Activated CD4-positive, alpha-beta T cell treated with anti-CD3 and anti-CD28 coated beads, Interleukin-2, amount 10 ng/mL, durations not matched to agents 7 days and 5 days (primary cell): Measurements from ENCODE around the gene CDH13. TPM values are rescaled to one million over a fixed set of nuclear protein-coding genes. Genes with fewer than 3 reads are reported as not detected.

Experiments used
- CTCF ChIA-PET: fragments of 350-600 bp; sonication (Branson Sonifier 250); formaldehyde crosslinking; loops from one replicate; lab custom pipeline; 2021; ENCODE audit warnings: antibody characterized with exemption; lab: Charles Lee
- POLR2A ChIA-PET: fragments of 350-600 bp; sonication (Branson Sonifier 250); formaldehyde crosslinking; loops from one replicate; lab custom pipeline; 2021; ENCODE audit warnings: antibody characterized with exemption; lab: Charles Lee
- DNase-seq: peaks from one replicate; pipeline ENCODE4 v3.0.0-alpha.2; 2020
- H3K27ac Mint-ChIP-seq: one replicate; pipeline ENCODE4 v1.8.0; 2021; ENCODE audit warnings: mild to moderate bottlenecking, moderate library complexity, mixed read lengths
- H3K27me3 Mint-ChIP-seq: one replicate; pipeline ENCODE4 v1.8.0; 2021; ENCODE audit warnings: mixed read lengths
- H3K36me3 Mint-ChIP-seq: one replicate; pipeline ENCODE4 v1.8.0; 2021; ENCODE audit warnings: low read depth, mixed read lengths
- H3K4me1 Mint-ChIP-seq: one replicate; pipeline ENCODE4 v1.8.0; 2021; ENCODE audit warnings: mixed read lengths
- H3K4me3 Mint-ChIP-seq: one replicate; pipeline ENCODE4 v1.8.0; 2021; ENCODE audit warnings: mild to moderate bottlenecking, moderate library complexity, mixed read lengths
- H3K9me3 Mint-ChIP-seq: one replicate; pipeline ENCODE4 v1.8.0; 2021; ENCODE audit warnings: mixed read lengths
- total RNA-seq, 2 experiments: library from RNA; stranded (reverse); gene quantifications; one replicate each; pipeline ENCODE4 v1.2.3, GENCODE V29; 2021

CDH13 gene
- total RNA-seq, 2 experiments from 2014 or later: not detected

DNA sequence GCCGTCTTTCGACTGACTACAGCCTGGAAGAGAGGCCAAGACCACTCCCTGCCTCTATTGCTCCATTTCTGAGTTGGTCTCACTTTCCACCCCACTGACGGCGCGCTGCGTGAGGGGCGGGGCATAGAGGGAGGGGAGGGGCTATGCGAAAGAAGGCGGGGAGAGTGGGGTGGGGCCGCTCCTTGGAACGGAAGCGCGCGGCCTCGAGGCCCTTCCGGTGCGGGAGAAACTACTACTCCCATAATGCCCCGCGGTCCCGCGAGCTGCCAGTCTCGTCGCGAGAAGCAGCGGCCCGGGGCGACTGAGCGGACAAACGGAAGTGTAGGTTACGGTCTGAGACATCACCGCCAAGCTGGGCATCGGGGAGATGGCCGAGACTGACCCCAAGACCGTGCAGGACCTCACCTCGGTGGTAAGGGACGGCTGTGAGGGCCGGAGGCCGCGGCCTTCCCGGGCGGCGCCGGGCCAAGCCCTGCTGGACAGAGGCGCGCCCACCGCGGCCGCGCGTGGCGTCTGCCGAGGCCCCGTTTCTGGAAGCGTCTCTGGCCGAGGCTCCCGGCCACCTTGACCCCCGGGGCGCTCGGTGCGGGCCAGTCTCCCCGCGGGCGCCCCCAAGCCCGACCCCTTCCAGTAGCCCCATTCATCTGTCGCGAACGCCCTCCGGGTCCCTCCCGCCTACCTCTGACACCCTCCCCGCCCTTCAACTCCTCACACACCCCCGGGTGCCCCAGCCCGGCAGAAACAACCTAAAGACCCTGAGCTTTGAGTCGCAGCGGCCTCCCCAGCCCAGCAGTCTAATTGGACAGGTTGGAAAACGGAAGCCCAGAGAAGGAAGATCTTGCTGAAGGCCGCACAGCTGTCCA is 1181.2 kb downstream of the CDH13 start, which contains the start of gene HSBP1:
HSBP1 (plus strand) TSS at position 269 of the 863 bp plus-strand sequence; CDS start at position 368, 99 bp downstream.
- Mint-ChIP-seq H3K27ac (peak within 1 kb of the TSS; percentile 95), H3K9me3 (no peaks in the 10 kb centered on the region), H3K27me3 (peaks cover 3% of the 10 kb centered on the region), H3K4me1 (peaks cover 42% of the 10 kb centered on the region), H3K4me3 (peak within 1 kb of the TSS; percentile 99), H3K36me3 (peaks cover 39% of the 10 kb centered on the region)
- ChIA-PET POLR2A (no interaction called here), CTCF (interaction anchor here (0.6 to 1.9 kb wide), 2 partner anchors 34 to 379 kb away, joined by 4 to 5 read pairs; partner anchors contain the start of gene TAF1C)
- peak; percentile 95 for DNase-seq

DNA sequence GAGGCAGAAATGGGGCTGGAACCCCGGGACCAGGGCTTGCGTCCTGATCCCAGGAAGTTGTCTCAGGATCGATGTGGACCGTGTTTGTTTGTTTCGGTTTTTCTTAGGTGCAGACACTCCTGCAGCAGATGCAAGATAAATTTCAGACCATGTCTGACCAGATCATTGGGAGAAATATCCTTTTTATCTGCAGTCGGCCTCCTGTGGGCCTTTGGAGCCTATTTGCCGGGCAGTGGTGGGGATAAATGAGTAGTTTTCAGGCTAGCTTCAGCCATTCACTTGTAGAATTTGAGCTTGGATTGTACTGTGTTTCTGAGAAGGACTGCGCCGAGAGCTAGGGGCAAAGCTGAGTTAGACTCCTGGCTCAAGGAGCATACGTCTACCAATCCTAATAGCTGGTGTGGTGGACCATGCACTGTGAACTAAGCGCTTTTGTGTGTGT is 1181.8 kb downstream of the CDH13 start:
- Mint-ChIP-seq H3K27me3 (peaks cover 2% of the 10 kb centered on the region), H3K4me3 (peak overlapping the region; percentile 99), H3K36me3 (peaks cover 42% of the 10 kb centered on the region), H3K9me3 (no peaks in the 10 kb centered on the region), H3K27ac (peak overlapping the region; percentile 95), H3K4me1 (peaks cover 43% of the 10 kb centered on the region)
- CTCF ChIA-PET: interaction anchor here (1.9 kb wide), 1 partner anchor 378 kb away, joined by 5 read pairs; the partner anchor contains the start of gene TAF1C
- DNase-seq: no peak
- POLR2A ChIA-PET: no interaction called here

DNA sequence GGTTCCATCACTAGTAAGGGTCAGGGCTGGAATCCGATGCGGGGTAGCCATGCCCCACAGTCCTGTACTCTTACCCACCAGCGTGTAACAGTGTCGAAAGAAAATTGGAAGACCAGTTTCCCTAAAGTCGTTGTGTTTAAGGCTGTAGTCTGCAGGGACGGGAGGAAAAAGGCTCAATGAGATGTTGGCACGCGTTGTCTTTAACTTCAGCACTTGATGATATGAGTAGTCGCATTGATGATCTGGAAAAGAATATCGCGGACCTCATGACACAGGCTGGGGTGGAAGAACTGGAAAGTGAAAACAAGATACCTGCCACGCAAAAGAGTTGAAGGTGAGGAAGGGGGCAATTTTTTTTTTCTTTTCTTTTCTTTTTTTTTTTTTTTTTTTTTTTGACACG is 1182.3 kb downstream of the CDH13 start:
- ChIA-PET POLR2A (no interaction called here), CTCF (interaction anchor here (0.8 kb wide), 1 partner anchor 8 kb away, joined by 3 read pairs; no protein-coding TSS in a partner anchor)
- Mint-ChIP-seq H3K27ac (peak overlapping the region; percentile 95), H3K4me1 (peaks cover 43% of the 10 kb centered on the region), H3K9me3 (no peaks in the 10 kb centered on the region), H3K36me3 (peaks cover 42% of the 10 kb centered on the region), H3K4me3 (peak overlapping the region; percentile 99), H3K27me3 (peaks cover 2% of the 10 kb centered on the region)
- DNase-seq: no peak

DNA sequence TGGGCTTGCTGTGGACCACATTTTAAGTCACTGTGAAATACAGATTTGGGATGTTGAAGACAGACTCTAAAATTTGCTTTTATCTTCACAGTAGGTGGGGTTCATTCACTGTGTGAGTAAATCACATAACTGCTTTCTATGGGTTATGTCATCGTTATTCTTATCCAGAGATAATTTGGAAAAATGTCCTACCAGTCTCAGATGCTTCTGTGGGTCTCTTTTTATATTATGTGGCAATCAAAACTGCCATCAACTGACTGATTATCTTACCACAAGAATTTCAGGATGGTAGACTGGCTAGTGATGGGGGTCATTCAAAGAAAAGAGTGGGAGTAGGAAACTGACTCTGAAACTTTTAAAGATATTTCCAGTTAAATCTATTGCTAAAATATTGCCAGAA is 1184.1 kb downstream of the CDH13 start:
- Mint-ChIP-seq H3K27ac (no peak overlapping the region), H3K27me3 (no peaks in the 10 kb centered on the region), H3K4me3 (no peak overlapping the region), H3K9me3 (no peaks in the 10 kb centered on the region), H3K36me3 (peaks cover 42% of the 10 kb centered on the region), H3K4me1 (peaks cover 43% of the 10 kb centered on the region)
- CTCF ChIA-PET: no interaction called here
- POLR2A ChIA-PET: no interaction called here
- no peak for DNase-seq

DNA sequence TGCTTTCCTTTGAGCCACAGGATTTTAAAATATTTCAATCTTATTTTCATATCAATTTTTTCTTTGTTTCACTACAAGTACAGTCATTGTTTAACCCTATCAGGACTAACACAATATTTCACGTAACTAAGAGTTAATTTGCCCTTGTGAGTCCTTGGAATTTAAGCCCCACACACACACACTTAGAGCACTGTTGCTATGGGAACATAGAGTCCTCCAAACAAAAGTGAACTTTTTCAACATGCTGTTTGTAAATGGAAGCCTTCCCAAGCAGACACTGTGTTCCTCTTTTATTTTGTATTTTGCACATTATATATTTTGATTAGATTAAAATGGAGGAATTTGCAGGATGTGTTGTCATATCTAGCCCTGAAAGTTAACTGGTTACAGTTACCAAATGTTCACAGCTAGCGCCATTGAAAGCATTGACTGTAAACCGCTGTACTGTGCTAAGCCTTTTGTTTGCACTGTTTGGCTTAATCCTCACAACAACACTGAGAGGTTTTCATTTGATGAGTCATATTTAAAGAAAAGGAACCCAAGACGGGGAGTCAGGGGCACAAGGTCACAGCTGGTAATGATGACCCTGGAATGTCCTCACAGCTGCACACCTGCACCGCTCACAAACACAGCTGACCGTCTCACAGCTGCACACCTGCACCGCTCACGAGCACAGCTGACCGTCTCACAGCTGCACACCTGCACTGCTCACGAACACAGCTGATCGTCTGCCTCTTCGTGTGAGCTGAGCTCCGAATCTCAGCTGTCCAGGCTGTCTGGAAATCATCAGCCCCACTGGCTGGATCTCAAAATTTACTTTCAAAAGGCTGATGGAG is 1187.3 kb downstream of the CDH13 start:
- no peaks in the 10 kb centered on the region for H3K27me3 Mint-ChIP-seq
- no peak overlapping the region for H3K4me3 Mint-ChIP-seq
- no peak overlapping the region for H3K27ac Mint-ChIP-seq
- CTCF ChIA-PET: interaction anchor here (0.9 to 1.3 kb wide), 2 partner anchors 10 to 12 kb away, joined by 3 read pairs; no protein-coding TSS in a partner anchor
- peaks cover 30% of the 10 kb centered on the region for H3K36me3 Mint-ChIP-seq
- POLR2A ChIA-PET: no interaction called here
- no peaks in the 10 kb centered on the region for H3K9me3 Mint-ChIP-seq
- H3K4me1 Mint-ChIP-seq: peaks cover 22% of the 10 kb centered on the region
- DNase-seq: no peak

DNA sequence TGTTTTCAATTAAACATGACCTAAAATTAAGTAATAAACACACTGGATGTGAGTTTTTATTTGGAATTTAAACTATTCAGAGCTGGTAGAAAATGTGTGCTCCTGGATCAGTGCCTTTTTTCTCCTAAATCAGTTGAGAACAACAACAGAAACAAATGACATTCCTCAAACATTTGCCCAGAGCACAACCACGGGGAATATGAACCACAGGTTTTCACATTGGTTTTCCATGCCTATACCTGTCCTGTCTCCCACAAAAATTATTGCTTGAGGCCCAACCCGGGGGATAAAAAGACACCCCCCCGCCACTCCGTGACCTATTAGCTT is 1187.9 kb downstream of the CDH13 start:
- ChIA-PET POLR2A (no interaction called here), CTCF (interaction anchor here (0.9 kb wide), 1 partner anchor 12 kb away, joined by 3 read pairs; no protein-coding TSS in a partner anchor)
- Mint-ChIP-seq H3K9me3 (no peaks in the 10 kb centered on the region), H3K27me3 (no peaks in the 10 kb centered on the region), H3K4me1 (peaks cover 17% of the 10 kb centered on the region), H3K4me3 (no peak overlapping the region), H3K36me3 (peaks cover 27% of the 10 kb centered on the region), H3K27ac (no peak overlapping the region)
- no peak for DNase-seq

DNA sequence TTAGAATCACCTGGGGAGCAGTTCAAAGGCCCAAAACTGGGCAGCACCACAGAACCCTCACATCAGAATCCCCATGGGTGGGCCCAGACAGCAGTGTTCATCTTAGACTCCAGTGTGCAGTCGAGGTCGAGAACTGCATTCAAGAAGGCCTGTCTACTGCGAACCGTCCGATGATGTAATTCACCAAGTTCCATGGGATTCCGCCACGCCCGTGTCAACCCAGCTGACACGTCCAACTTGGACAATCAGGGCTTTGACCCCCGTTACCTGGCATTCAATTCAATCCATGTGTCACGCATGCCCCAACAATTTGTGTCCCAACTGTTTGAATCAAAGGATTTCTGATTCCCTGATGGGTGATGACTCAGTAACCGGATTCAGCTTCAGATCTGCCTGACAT is 1190.3 kb downstream of the CDH13 start:
- Mint-ChIP-seq H3K27ac (no peak overlapping the region), H3K4me1 (peaks cover 6% of the 10 kb centered on the region), H3K36me3 (peaks cover 11% of the 10 kb centered on the region), H3K27me3 (no peaks in the 10 kb centered on the region), H3K4me3 (no peak overlapping the region), H3K9me3 (no peaks in the 10 kb centered on the region)
- ChIA-PET CTCF (no interaction called here), POLR2A (no interaction called here)
- no peak for DNase-seq

DNA sequence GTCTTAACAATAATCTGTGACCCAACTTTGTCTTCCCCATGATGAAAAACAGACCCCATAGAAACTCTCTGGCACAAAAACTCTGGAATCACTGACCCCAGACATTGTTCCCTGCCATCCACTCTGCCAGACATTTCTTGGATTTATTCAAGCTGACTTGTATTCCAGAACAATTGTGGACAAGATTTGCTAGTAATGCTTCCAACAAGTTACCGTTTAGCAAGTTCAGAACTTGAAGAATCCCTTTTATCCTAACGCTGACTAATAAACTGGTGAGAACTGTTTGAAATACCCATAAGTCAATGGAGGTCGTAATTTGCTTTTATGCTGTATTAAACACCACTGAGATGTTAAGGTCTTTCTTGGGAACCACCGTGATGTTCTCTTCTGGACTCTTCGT is 1191.5 kb downstream of the CDH13 start:
- Mint-ChIP-seq H3K4me1 (no peaks in the 10 kb centered on the region), H3K4me3 (no peak overlapping the region), H3K27me3 (no peaks in the 10 kb centered on the region), H3K27ac (no peak overlapping the region), H3K36me3 (no peaks in the 10 kb centered on the region), H3K9me3 (no peaks in the 10 kb centered on the region)
- CTCF ChIA-PET: no interaction called here
- POLR2A ChIA-PET: no interaction called here
- DNase-seq: no peak

DNA sequence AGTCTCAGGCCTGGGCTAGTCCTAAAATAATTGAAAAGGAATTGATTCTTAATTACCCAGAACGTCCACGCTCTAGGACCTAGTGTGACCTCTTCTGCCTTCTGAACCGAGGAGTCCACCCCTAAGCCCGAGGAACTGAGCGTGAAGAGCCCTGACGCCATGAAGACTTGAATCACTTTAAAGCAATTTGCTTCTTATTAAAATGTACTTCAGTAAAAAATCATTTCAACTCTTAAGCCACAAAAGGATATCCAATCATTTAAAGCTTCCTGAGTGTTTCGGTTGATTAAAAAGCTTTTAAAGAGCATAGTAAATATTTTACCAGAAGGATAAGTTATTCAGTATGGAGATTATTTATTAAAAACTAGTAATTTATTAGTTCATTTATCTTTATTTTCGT is 1192.6 kb downstream of the CDH13 start:
- Mint-ChIP-seq H3K36me3 (no peaks in the 10 kb centered on the region), H3K27ac (no peak overlapping the region), H3K4me3 (no peak overlapping the region), H3K27me3 (no peaks in the 10 kb centered on the region), H3K4me1 (no peaks in the 10 kb centered on the region), H3K9me3 (no peaks in the 10 kb centered on the region)
- no peak for DNase-seq
- CTCF ChIA-PET: interaction anchor here (1.2 kb wide), 1 partner anchor 14 kb away, joined by 3 read pairs; no protein-coding TSS in a partner anchor
- POLR2A ChIA-PET: no interaction called here

DNA sequence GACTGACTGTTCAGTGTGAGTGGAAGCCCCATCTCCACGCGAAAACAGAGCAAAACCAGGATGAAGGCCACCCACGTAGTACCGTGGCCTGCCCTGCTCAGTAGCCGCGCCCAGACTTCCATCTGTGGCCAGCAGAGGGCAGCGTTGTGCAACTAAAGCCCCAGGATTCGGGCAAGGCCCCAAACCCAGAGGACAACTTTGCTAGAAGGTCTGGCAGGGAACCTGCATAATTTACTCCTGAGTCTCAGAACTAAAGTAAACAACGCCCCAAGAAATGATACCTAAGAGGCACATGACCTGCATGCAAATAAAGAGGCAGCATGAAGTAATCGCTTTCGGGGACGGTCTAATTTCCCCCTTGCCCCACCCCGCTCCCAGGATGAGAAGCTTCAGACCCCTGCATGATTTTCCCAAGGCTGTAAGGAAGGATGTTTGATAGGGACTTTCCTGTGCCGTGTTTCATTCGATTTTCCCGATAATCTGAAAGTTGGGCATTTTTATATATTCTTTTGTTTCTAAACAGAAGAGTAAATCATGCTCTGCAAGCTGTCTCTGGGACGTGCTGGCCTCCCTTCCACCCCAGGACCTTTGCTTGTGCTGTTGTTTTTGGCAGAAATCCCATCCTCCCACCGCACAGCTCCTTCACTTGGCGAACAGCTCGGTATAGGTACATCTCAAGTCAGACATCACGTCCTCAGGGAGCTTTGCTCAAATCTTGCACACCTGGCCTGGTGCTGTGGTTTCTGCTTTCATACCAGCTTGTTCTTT is 1199.6 kb downstream of the CDH13 start:
- peaks cover 4% of the 10 kb centered on the region for H3K4me1 Mint-ChIP-seq
- no peaks in the 10 kb centered on the region for H3K9me3 Mint-ChIP-seq
- H3K36me3 Mint-ChIP-seq: no peaks in the 10 kb centered on the region
- peak; percentile 83 for DNase-seq
- no peak overlapping the region for H3K27ac Mint-ChIP-seq
- POLR2A ChIA-PET: no interaction called here
- H3K27me3 Mint-ChIP-seq: no peaks in the 10 kb centered on the region
- CTCF ChIA-PET: interaction anchor here (0.5 to 1.0 kb wide), 4 partner anchors 12 to 348 kb away, joined by 3 read pairs; no protein-coding TSS in a partner anchor
- no peak overlapping the region for H3K4me3 Mint-ChIP-seq

DNA sequence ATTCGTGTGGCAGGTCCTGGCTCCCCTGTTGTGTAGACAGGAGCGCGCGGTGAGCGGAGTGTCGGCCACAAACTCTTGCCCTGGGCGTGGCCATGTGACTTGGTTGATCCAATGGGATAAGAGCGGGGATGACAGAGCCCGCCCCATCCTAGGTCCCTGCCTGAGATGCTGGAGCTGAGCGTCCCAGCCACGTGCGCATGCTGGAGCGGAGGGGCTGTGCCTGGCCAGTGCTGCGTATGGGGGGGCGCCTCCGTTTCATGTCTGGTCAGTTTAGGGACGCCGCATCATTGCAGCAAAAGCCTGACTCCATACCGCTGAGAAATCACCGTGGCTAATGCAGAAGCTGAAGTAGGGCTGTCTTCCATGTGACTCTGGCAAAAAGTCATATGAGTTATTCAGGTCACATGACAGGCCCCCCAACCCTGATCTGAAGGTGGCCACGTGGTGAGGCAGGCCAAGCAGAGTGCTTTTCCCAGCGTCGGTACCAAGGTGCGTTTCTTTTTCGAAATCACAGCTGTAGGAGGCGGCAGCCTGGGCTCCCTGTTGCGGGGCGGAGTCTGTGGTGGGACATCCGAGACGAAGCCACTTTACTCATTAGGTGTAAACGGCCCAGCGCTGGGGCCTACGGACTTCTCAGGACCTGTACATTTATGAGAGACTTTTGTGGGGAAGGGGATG is 1203.5 kb downstream of the CDH13 start:
- H3K27ac Mint-ChIP-seq: no peak overlapping the region
- DNase-seq: no peak
- peaks cover 10% of the 10 kb centered on the region for H3K27me3 Mint-ChIP-seq
- POLR2A ChIA-PET: no interaction called here
- H3K4me3 Mint-ChIP-seq: no peak overlapping the region
- CTCF ChIA-PET: interaction anchor here (0.6 kb wide), 1 partner anchor 220 kb away, joined by 4 read pairs; no protein-coding TSS in a partner anchor
- H3K36me3 Mint-ChIP-seq: no peaks in the 10 kb centered on the region
- peaks cover 8% of the 10 kb centered on the region for H3K4me1 Mint-ChIP-seq
- no peaks in the 10 kb centered on the region for H3K9me3 Mint-ChIP-seq
